IMR-90 (cell line): ENCODE data around the gene CCDC7.

Source experiments
- CEBPB ChIP-seq: IDR thresholded peaks from 2 replicates; pipeline ENCODE4 v1.6.1; 2012; ENCODE audit warnings: low read depth, low read length, improper control_type of control experiment
- CTCF ChIP-seq: conservative IDR thresholded peaks from 2 replicates; pipeline ENCODE4 v1.5.1; 2012; ENCODE audit warnings: mild to moderate bottlenecking, low read depth, low read length, improper control_type of control experiment
- RFX5 ChIP-seq: IDR thresholded peaks from 2 replicates; pipeline ENCODE4 v1.8.0; 2012; ENCODE audit warnings: low read depth, mild to moderate bottlenecking, low read length, moderate library complexity

GRCh38 chr10:32410569-32410968 is 35.4 kb upstream of the CCDC7 start:
- TF ChIP-seq RFX5, result no peak
- no peak for TF ChIP-seq CTCF
- no peak for TF ChIP-seq CEBPB
